ENCODE data around the gene IL6R.

The IL6R gene

DNA sequence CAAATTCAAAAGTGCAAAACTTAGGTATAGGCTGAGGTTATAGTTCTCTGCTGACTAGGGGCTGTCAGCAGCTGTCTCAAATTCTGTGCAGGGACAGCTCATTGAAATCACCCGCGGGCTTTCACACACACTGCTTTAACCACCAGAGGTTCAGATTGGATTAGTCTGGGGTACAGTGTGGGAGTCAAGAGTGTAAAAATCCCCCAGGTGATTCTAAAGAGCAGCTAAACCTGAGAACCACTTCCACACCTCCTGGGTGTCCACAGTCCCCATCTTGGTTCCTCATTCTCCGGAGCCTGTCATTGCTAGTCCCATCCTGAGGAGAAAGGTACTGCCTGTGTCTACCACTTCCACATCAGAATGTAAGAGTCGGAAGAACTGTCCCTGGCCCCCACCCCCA is 87.0 kb downstream of the IL6R start:
- H3K4me3 ChIP-seq (replicated peaks; ENCODE audit: insufficient read depth, low read length) = no peak overlapping the region
- TF ChIP-seq GABPA (IDR thresholded peaks at IDR 0.05; ENCODE audit: low read depth) (no peak), REST (IDR thresholded peaks at IDR 0.05; ENCODE audit: insufficient replicate concordance, low read depth) (no peak), SPI1 (IDR thresholded peaks at IDR 0.05; ENCODE audit: borderline replicate concordance, low read depth) (no peak), POLR2AphosphoS5 (IDR thresholded peaks at IDR 0.05; ENCODE audit: low read depth) (no peak)
- TF ChIP-seq, protein P1, sequence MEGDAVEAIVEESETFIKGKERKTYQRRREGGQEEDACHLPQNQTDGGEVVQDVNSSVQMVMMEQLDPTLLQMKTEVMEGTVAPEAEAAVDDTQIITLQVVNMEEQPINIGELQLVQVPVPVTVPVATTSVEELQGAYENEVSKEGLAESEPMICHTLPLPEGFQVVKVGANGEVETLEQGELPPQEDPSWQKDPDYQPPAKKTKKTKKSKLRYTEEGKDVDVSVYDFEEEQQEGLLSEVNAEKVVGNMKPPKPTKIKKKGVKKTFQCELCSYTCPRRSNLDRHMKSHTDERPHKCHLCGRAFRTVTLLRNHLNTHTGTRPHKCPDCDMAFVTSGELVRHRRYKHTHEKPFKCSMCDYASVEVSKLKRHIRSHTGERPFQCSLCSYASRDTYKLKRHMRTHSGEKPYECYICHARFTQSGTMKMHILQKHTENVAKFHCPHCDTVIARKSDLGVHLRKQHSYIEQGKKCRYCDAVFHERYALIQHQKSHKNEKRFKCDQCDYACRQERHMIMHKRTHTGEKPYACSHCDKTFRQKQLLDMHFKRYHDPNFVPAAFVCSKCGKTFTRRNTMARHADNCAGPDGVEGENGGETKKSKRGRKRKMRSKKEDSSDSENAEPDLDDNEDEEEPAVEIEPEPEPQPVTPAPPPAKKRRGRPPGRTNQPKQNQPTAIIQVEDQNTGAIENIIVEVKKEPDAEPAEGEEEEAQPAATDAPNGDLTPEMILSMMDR (IDR thresholded peaks at IDR 0.05; ENCODE audit: insufficient read depth, low read length) = no peak
- H3K27ac ChIP-seq (replicated peaks) = no peak overlapping the region
- H3K27me3 ChIP-seq (ENCODE audit: insufficient read depth, poor library complexity, severe bottlenecking) = no peaks in the 10 kb centered on the region
- peak in 1 of 2 experiments; percentile 47 for DNase-seq (ENCODE audit: low read depth in 1 of 2, low spot score in 1 of 2)

GRCh38 chr1:154493276-154493675 is 88.1 kb downstream of the IL6R start:
- peak in 1 of 2 experiments; percentile 71 for DNase-seq (ENCODE audit: low read depth in 1 of 2, low spot score in 1 of 2)
- TF ChIP-seq SPI1 (IDR thresholded peaks at IDR 0.05; ENCODE audit: borderline replicate concordance, low read depth) = peak; percentile 70
- TF ChIP-seq POLR2AphosphoS5 (IDR thresholded peaks at IDR 0.05; ENCODE audit: low read depth) = no peak
- H3K27me3 ChIP-seq (ENCODE audit: insufficient read depth, poor library complexity, severe bottlenecking) = no peaks in the 10 kb centered on the region
- H3K27ac ChIP-seq (replicated peaks) = no peak overlapping the region
- H3K4me3 ChIP-seq (replicated peaks; ENCODE audit: insufficient read depth, low read length) = no peak overlapping the region

GRCh38 chr1:154495496-154496273 is 90.5 kb downstream of the IL6R start:
- Histone ChIP-seq H3K27ac (replicated peaks) (no peak overlapping the region), H3K27me3 (ENCODE audit: insufficient read depth, poor library complexity, severe bottlenecking) (peaks cover 12% of the 10 kb centered on the region), H3K4me3 (replicated peaks; ENCODE audit: insufficient read depth, low read length) (no peak overlapping the region)
- TF ChIP-seq REST (IDR thresholded peaks at IDR 0.05; ENCODE audit: insufficient replicate concordance, low read depth) (no peak), SPI1 (IDR thresholded peaks at IDR 0.05; ENCODE audit: borderline replicate concordance, low read depth) (peak; percentile 32; the same call in 1 of the 2 replicates)
- DNase-seq (ENCODE audit: low read depth in 1 of 2, low spot score in 1 of 2) = no peak

- peaks cover 19% of the 10 kb centered on the region for H3K27me3 ChIP-seq (ENCODE audit: insufficient read depth, poor library complexity, severe bottlenecking)
- DNase-seq (ENCODE audit: low read depth in 1 of 2, low spot score in 1 of 2) = no peak
- TF ChIP-seq, protein P1 (IDR thresholded peaks at IDR 0.05; ENCODE audit: insufficient read depth, low read length) = no peak
- TF ChIP-seq POLR2AphosphoS5 (IDR thresholded peaks at IDR 0.05; ENCODE audit: low read depth) = no peak
- no peak for TF ChIP-seq REST (IDR thresholded peaks at IDR 0.05; ENCODE audit: insufficient replicate concordance, low read depth)
- TF ChIP-seq GABPA (IDR thresholded peaks at IDR 0.05; ENCODE audit: low read depth) = no peak
- TF ChIP-seq SPI1 (IDR thresholded peaks at IDR 0.05; ENCODE audit: borderline replicate concordance, low read depth) = no peak
- H3K4me3 ChIP-seq (replicated peaks; ENCODE audit: insufficient read depth, low read length) = no peak overlapping the region
- no peak overlapping the region for H3K27ac ChIP-seq (replicated peaks)
Observed at GRCh38 chr1:154496383-154496782, 91.2 kb downstream of the IL6R start.
